Measurements from ENCODE around the gene TMEFF2.

GRCh38 chr2:192064459-192064858 lies 130.3 kb downstream of the TMEFF2 start:
- TF ChIP-seq CTCF (IDR thresholded peaks at IDR 0.05) (no peak), POLR2AphosphoS5 (IDR thresholded peaks at IDR 0.05) (no peak), POLR2A (IDR thresholded peaks at IDR 0.05) (no peak), EP300 (IDR thresholded peaks at IDR 0.05) (no peak)

Data from upper lobe of left lung (tissue), 4 donors.